ENCODE results near the gene CRYL1. TPM values are rescaled to one million over a fixed set of nuclear protein-coding genes. Genes with fewer than 3 reads are reported as not detected.

The CRYL1 gene
- total RNA-seq, 3 donors from 2014 or later (not counting 1 experiment from before 2014, with no cell fraction given), result 13.4 to 15.8 (median 14.9) TPM

DNA sequence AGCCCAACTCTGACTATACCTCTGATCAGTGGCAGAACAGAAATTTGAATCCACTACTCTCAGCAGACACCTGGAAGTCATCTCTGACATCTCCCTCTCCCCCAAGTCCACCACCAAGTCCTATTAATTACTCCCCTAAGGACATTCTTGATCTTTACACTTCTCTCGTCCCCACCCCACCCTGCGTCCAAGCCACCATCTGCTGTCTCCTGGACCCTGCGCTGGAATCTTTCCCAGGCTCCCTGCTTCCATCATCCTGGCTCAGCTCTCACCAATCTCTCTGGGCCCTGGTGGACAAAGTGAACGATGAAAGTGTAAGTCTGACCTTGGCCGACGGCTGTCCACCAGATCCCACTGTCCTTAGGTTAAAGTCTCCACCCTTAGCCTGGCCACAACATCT lies 147.9 kb downstream of the CRYL1 start:
- DNase-seq, result no peak

GRCh38 chr13:20375871-20376270 lies 149.8 kb downstream of the CRYL1 start:
- TF ChIP-seq CTCF (IDR thresholded peaks at IDR 0.05), result no peak
- no peaks in the 10 kb centered on the region for H3K36me3 ChIP-seq (ENCODE audit: control insufficient read depth, insufficient read depth, low read length)
- Mint-ChIP-seq H3K4me1 (no peaks in the 10 kb centered on the region), H3K27me3 (ENCODE audit: low read depth in 2 of 2) (peaks cover 14 to 40% of the 10 kb centered on the region in 2 donors), H3K9me3 (no peaks in the 10 kb centered on the region), H3K36me3 (no peaks in the 10 kb centered on the region), H3K4me3 (no peak overlapping the region), H3K27ac (no peak overlapping the region)
- DNase-seq, result no peak
- no peak for ATAC-seq
- no peak overlapping the region for H3K27ac ChIP-seq (ENCODE audit: low read length)
- intact Hi-C loops (cut with micrococcal nuclease), result no loop called here
- WGBS (ENCODE audit: insufficient coverage), result 92% methylated on average over 6 of the region's 6 CpGs
- no peaks in the 10 kb centered on the region for H3K9me3 ChIP-seq (ENCODE audit: control insufficient read depth, insufficient read depth, low read length)
- no peak overlapping the region for H3K4me3 ChIP-seq (ENCODE audit: low read length)
- H3K27me3 ChIP-seq (ENCODE audit: control insufficient read depth, insufficient read depth, low read length), result no peaks in the 10 kb centered on the region
- H3K4me1 ChIP-seq (ENCODE audit: control insufficient read depth, insufficient read depth, low read length), result no peaks in the 10 kb centered on the region

More for the DNA sequence above, 147.9 kb downstream of the CRYL1 start:
- Mint-ChIP-seq H3K27me3 (ENCODE audit: low read depth in 2 of 2) (peaks cover 14 to 21% of the 10 kb centered on the region in 2 donors), H3K4me3 (no peak overlapping the region), H3K27ac (no peak overlapping the region), H3K9me3 (no peaks in the 10 kb centered on the region), H3K4me1 (no peaks in the 10 kb centered on the region), H3K36me3 (no peaks in the 10 kb centered on the region)
- no peaks in the 10 kb centered on the region for H3K36me3 ChIP-seq (ENCODE audit: control insufficient read depth, insufficient read depth, low read length)
- no peak overlapping the region for H3K27ac ChIP-seq (ENCODE audit: low read length)
- WGBS (ENCODE audit: insufficient coverage), result 97% methylated on average over 6 of the region's 6 CpGs
- no peaks in the 10 kb centered on the region for H3K4me1 ChIP-seq (ENCODE audit: control insufficient read depth, insufficient read depth, low read length)
- no peaks in the 10 kb centered on the region for H3K9me3 ChIP-seq (ENCODE audit: control insufficient read depth, insufficient read depth, low read length)
- no peak for ATAC-seq
- no peaks in the 10 kb centered on the region for H3K27me3 ChIP-seq (ENCODE audit: control insufficient read depth, insufficient read depth, low read length)
- intact Hi-C loops (cut with micrococcal nuclease), result no loop called here
- no peak for TF ChIP-seq CTCF (IDR thresholded peaks at IDR 0.05)
- no peak overlapping the region for H3K4me3 ChIP-seq (ENCODE audit: low read length)

DNA sequence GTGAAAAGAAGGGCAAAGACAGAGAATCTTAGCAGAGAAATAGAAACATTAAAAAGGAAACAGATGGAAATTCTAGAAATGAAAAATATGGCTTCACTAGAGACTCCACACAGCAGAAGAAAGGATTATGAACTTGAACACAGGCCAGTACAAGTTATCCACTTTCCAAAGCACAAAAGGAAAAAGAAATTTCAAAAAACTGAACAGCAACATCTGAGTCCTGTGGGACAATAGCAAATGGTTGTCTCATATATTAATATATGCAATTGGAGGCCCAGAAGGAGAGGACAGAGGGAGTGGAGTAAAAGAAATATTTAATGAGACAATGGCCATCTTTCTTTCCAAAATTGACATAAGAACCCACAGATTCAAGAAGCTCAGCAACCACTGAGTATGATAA lies 151.8 kb downstream of the CRYL1 start:
- Histone ChIP-seq H3K27me3 (ENCODE audit: control insufficient read depth, insufficient read depth, low read length) (no peaks in the 10 kb centered on the region), H3K4me3 (ENCODE audit: low read length) (no peak overlapping the region), H3K4me1 (ENCODE audit: control insufficient read depth, insufficient read depth, low read length) (no peaks in the 10 kb centered on the region), H3K9me3 (ENCODE audit: control insufficient read depth, insufficient read depth, low read length) (no peaks in the 10 kb centered on the region), H3K27ac (ENCODE audit: low read length) (no peak overlapping the region), H3K36me3 (ENCODE audit: control insufficient read depth, insufficient read depth, low read length) (no peaks in the 10 kb centered on the region)
- TF ChIP-seq CTCF (IDR thresholded peaks at IDR 0.05), result no peak
- ATAC-seq (no peak), DNase-seq (no peak)
- intact Hi-C loops (cut with micrococcal nuclease), result no loop called here
- Mint-ChIP-seq H3K9me3 (no peaks in the 10 kb centered on the region), H3K4me3 (no peak overlapping the region), H3K27me3 (ENCODE audit: low read depth in 2 of 2) (peaks cover 18 to 50% of the 10 kb centered on the region in 2 donors), H3K4me1 (no peaks in the 10 kb centered on the region), H3K27ac (no peak overlapping the region), H3K36me3 (no peaks in the 10 kb centered on the region)

DNA sequence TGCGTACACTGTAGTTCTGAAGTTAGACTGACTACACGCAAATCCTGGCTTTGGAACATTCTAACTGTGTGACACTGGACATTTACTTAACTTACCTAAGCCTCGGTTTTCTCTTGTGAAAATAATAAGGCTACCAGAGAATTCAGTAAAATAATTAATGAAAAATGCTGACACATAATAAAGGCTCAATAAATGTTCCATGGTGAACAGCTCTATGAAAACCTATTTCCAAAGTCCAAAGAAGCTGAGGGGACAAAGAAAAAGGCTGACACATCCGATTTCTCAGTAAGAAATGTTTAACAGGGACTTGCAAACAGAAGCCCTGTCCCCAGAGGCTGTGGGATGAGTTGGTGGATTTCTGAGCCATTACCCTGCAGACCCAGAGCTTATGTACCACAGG lies 153.8 kb downstream of the CRYL1 start:
- no peaks in the 10 kb centered on the region for H3K27me3 ChIP-seq (ENCODE audit: control insufficient read depth, insufficient read depth, low read length)
- no peak for ATAC-seq
- DNase-seq, result no peak
- H3K36me3 ChIP-seq (ENCODE audit: control insufficient read depth, insufficient read depth, low read length), result no peaks in the 10 kb centered on the region
- 84% methylated on average over 4 of the region's 4 CpGs for WGBS (ENCODE audit: insufficient coverage)
- no peaks in the 10 kb centered on the region for H3K4me1 Mint-ChIP-seq
- no peaks in the 10 kb centered on the region for H3K4me1 ChIP-seq (ENCODE audit: control insufficient read depth, insufficient read depth, low read length)
- intact Hi-C loops (cut with micrococcal nuclease), result no loop called here
- no peak overlapping the region for H3K4me3 Mint-ChIP-seq
- no peaks in the 10 kb centered on the region for H3K9me3 ChIP-seq (ENCODE audit: control insufficient read depth, insufficient read depth, low read length)
- no peak overlapping the region for H3K4me3 ChIP-seq (ENCODE audit: low read length)
- no peaks in the 10 kb centered on the region for H3K36me3 Mint-ChIP-seq
- peaks cover 22 to 56% of the 10 kb centered on the region in 2 donors for H3K27me3 Mint-ChIP-seq (ENCODE audit: low read depth in 2 of 2)
- no peak for TF ChIP-seq CTCF (IDR thresholded peaks at IDR 0.05)
- no peaks in the 10 kb centered on the region for H3K9me3 Mint-ChIP-seq
- H3K27ac Mint-ChIP-seq, result no peak overlapping the region
- no peak overlapping the region for H3K27ac ChIP-seq (ENCODE audit: low read length)

All from natural killer cell (primary cell).